ENCODE results near the gene ST3GAL6. TPM values are rescaled to one million over a fixed set of nuclear protein-coding genes. Genes with fewer than 3 reads are reported as not detected.

ST3GAL6 gene
- total RNA-seq, 1 donor from 2014 or later: 11.6 TPM

- DNase-seq: no peak
These were observed 14.7 kb downstream of the ST3GAL6 start for GRCh38 chr3:98777801-98778220.

- DNase-seq: no peak
These were observed 15.2 kb downstream of the ST3GAL6 start for GRCh38 chr3:98778383-98778782.

- no peak for DNase-seq
These were observed 15.8 kb downstream of the ST3GAL6 start for GRCh38 chr3:98778852-98779413.

- DNase-seq: peak; percentile 29
These were observed 16.6 kb downstream of the ST3GAL6 start for GRCh38 chr3:98779541-98780335.

DNA sequence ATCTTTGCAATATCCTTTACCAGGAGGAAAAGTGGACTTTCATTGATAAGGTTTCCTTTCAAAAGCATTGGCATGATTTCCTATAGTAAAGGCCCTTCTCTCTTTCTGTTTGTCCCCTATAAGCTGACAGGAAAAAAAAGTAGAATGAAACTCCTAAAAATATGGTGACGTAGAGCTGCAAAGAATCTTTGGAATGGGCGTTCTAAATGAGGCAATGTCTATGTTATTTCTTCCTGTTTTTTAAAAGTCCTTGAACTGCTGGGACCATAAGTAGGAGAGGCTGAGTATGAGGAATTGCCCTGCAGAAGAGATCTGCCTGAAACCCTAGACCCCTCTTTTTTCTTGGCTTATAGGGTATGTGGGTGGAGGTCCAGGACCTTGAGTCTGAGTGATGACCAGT, 17.2 kb downstream of the ST3GAL6 start:
- no peak for DNase-seq

GRCh38 chr3:98782824-98783500, 19.8 kb downstream of the ST3GAL6 start:
- no peak for DNase-seq

GRCh38 chr3:98784042-98784441, 20.9 kb downstream of the ST3GAL6 start:
- no peak for DNase-seq

GRCh38 chr3:98784666-98785600, 21.8 kb downstream of the ST3GAL6 start:
- no peak for DNase-seq

DNA sequence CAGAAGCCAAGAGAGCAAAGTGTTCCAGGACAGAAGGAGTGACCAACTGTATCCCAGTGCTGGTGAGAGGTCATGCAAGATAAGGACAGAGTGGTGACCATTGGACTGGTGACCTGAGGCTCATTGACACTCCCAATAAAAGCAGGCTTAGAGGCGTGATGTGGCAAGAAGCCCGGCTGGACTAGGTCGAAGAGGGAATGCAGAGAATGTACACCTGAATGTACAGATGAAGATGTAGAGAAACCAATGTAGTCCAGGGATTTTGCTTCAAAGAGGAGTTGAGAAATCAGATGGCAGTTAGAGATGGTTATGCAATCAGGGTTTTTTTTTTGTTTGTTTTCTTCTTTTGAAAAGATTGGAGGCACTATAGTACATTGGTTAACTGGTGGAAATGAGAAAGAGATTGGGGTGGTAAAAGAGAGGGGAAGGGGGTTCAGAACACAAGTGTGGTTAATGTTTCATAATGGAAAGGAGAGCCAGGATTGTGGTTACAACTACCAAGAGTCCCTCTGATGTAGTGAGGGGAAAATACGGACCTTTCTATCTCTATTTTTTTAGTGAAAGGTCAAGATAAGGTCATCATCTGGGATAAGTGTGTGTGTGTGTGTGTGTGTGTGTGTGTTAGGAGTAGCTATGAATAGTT, 23.3 kb downstream of the ST3GAL6 start:
- no peak for DNase-seq

GRCh38 chr3:98787181-98787580, 24.0 kb downstream of the ST3GAL6 start:
- no peak for DNase-seq

GRCh38 chr3:98788651-98789050, 25.5 kb downstream of the ST3GAL6 start:
- DNase-seq: peak; percentile 51

GRCh38 chr3:98791341-98792325, 28.5 kb downstream of the ST3GAL6 start:
- no peak for DNase-seq

GRCh38 chr3:98793971-98794370, 30.8 kb downstream of the ST3GAL6 start:
- DNase-seq: no peak

GRCh38 chr3:98796334-98796733, 33.2 kb downstream of the ST3GAL6 start:
- no peak for DNase-seq

GRCh38 chr3:98797905-98798304, 34.8 kb downstream of the ST3GAL6 start:
- no peak for DNase-seq

DNA sequence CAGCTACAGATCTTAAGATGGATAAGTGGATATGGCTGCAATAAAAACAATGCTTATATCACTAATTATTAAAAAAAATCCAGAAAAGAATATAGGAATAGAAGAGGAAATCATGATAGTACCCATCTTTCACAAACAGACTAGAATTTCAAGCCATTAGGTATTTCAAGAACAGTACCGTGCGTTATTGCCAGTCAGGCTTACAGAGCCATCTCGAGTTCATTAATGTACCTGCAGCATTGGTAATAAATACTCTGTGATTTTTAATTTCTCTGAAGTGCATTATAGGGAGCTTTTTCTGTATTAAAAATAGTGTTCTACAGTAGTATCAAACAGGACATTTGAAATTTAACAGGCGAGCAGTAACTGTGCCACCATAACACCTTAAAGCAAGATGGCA, 35.7 kb downstream of the ST3GAL6 start:
- no peak for DNase-seq

DNA sequence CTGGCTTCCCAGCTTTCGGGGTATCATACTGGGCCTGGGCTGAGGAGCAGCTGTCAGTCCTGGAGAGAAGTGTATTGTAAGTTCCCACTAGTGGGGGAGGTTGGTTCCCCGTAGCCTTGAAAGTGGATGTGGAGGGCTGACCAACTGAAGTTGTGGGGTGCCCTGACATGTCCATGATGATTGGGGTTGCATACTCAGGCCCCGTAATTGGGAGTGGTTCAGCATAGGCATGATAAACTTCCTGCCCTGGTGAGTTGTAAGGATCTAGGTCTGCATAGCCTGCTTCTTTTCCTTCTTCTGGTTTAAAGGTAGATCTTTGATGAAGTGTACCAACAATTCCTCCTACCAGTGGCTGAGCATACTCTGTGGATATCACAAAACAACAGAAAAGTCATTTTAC, 36.3 kb downstream of the ST3GAL6 start:
- no peak for DNase-seq

GRCh38 chr3:98800401-98800800, 37.3 kb downstream of the ST3GAL6 start:
- no peak for DNase-seq

DNA sequence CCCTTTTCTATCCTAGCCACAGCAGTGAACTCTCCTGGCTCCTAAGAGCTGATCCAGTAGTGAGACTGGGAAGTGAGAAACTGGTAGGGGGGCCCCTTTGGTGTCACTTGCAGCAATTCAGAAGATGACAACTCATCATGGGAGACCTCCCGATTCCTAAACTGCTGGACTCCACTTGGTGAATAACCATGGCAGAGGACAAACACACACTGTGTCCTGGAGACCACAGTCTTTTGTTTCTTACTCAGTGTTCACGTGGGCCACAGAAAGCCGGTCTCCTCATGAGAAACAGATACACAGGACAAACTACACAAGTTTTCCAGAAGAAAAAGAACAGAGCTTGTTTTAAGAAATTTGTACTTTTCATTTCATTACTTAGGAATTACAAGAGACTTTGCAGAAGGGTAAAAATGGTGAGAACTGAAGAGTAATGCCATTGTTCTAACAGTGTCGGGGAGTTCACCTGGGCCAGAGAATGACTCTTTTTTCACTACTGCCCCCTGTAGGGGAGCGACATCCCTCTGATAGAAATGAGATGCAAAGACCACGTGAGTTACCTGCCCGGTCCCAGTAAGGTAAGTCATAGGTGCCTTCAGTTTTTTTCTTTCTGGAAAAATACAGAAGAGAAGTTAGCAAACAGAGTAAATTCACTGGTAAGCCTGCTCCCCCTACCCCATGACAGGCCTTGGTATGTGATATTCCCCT, 38.1 kb downstream of the ST3GAL6 start:
- no peak for DNase-seq

- DNase-seq: no peak
These were observed 42.4 kb downstream of the ST3GAL6 start for GRCh38 chr3:98805571-98805970.
